GM12878 (cell line): ENCODE data around the gene UBE2C. TPM values are rescaled to one million over a fixed set of nuclear protein-coding genes. Genes with fewer than 3 reads are reported as not detected.

ENCODE experiments used
- BCL3 ChIP-seq: IDR thresholded peaks from 2 replicates; pipeline ENCODE4 v1.6.1; 2011; ENCODE audit warnings: borderline replicate concordance, low read depth, mild to moderate bottlenecking, moderate library complexity, low read length; ENCODE audit not compliant: insufficient read depth, poor library complexity, severe bottlenecking
- BRCA1 ChIP-seq: IDR thresholded peaks from 2 replicates; pipeline ENCODE4 v1.6.1; 2011; ENCODE audit warnings: low read depth, low read length, improper control_type of control experiment
- CBFB ChIP-seq: IDR thresholded peaks from 2 replicates; pipeline ENCODE4 v1.6.1; 2016; ENCODE audit warnings: antibody characterized with exemption, low read depth
- CHD1 ChIP-seq: IDR thresholded peaks from 2 replicates; pipeline ENCODE4 v1.6.1; 2012; ENCODE audit warnings: low read depth, low read length, improper control_type of control experiment
- EP300 ChIP-seq, 2 experiments: fragments of 150-350 bp in 1 of 2; IDR thresholded peaks; 2 replicates each; pipeline ENCODE4 v1.6.1; 2011 to 2012; ENCODE audit warnings: low read depth in 2 of 2, low read length in 2 of 2, borderline replicate concordance in 1 of 2, improper control_type of control experiment in 1 of 2, inconsistent platforms in 1 of 2; ENCODE audit not compliant: control insufficient read depth in 1 of 2
- ETV6 ChIP-seq, 2 experiments: fragments of 450-650 bp in 1 of 2; IDR thresholded peaks in 1 of 2; conservative IDR thresholded peaks in 1 of 2; 2 replicates each; pipeline ENCODE4 v1.6.1; 2014; ENCODE audit warnings: antibody characterized with exemption in 1 of 2, borderline replicate concordance in 1 of 2, low read depth in 1 of 2, mild to moderate bottlenecking in 1 of 2, moderate library complexity in 1 of 2
- FOXK2 ChIP-seq: fragments of 450-650 bp; IDR thresholded peaks from 2 replicates; pipeline ENCODE4 v1.6.1; 2017; ENCODE audit warnings: mild to moderate bottlenecking, moderate library complexity
- HCFC1 ChIP-seq: fragments of 150-350 bp; IDR thresholded peaks from 2 replicates; pipeline ENCODE4 v1.6.1; 2014; ENCODE audit warnings: low read length
- HDAC6 ChIP-seq: fragments of 200-600 bp; sonication (generic); IDR thresholded peaks from one replicate; pipeline ENCODE4 v1.8.0; 2017; ENCODE audit warnings: antibody characterized with exemption; ENCODE audit not compliant: unreplicated experiment
- KDM1A ChIP-seq: fragments of 200-600 bp; sonication (generic); IDR thresholded peaks from 2 replicates; pipeline ENCODE4 v1.6.1; 2016; ENCODE audit warnings: borderline replicate concordance
- LARP7 ChIP-seq: fragments of 450-650 bp; IDR thresholded peaks from 2 replicates; pipeline ENCODE4 v1.6.1; 2017; ENCODE audit warnings: mild to moderate bottlenecking
- MEF2B ChIP-seq: fragments of 450-650 bp; IDR thresholded peaks from 2 replicates; pipeline ENCODE4 v1.6.1; 2018; ENCODE audit warnings: mild to moderate bottlenecking, moderate library complexity; ENCODE audit not compliant: partially characterized antibody, poor library complexity, severe bottlenecking
- MYB ChIP-seq: fragments of 150-350 bp; IDR thresholded peaks from 2 replicates; pipeline ENCODE4 v1.6.1; 2014; ENCODE audit warnings: mild to moderate bottlenecking, low read depth, low read length, borderline replicate concordance
- NFIC ChIP-seq: IDR thresholded peaks from 2 replicates; pipeline ENCODE4 v1.6.1; 2012; ENCODE audit warnings: low read depth, mild to moderate bottlenecking, inconsistent platforms, low read length, moderate library complexity
- NR2F1 ChIP-seq: fragments of 450-650 bp; conservative IDR thresholded peaks from 2 replicates; pipeline ENCODE4 v1.6.1; 2017; ENCODE audit warnings: mild to moderate bottlenecking
- PML ChIP-seq: IDR thresholded peaks from 2 replicates; pipeline ENCODE4 v1.6.1; 2012; ENCODE audit warnings: low read length, inconsistent platforms
- POU2F2 ChIP-seq: IDR thresholded peaks from 3 replicates; pipeline ENCODE4 v1.6.1; 2011; ENCODE audit warnings: low read depth, mild to moderate bottlenecking, low read length, borderline replicate concordance
- RB1 ChIP-seq: fragments of 450-650 bp; formaldehyde crosslinking; IDR thresholded peaks from 2 replicates; pipeline ENCODE4 v1.6.1; 2017; ENCODE audit warnings: mild to moderate bottlenecking, borderline replicate concordance
- RFX5 ChIP-seq: IDR thresholded peaks from 2 replicates; pipeline ENCODE4 v1.6.1; 2011; ENCODE audit warnings: low read depth, low read length, improper control_type of control experiment
- SIN3A ChIP-seq: IDR thresholded peaks from 2 replicates; pipeline ENCODE4 v1.6.1; 2012; ENCODE audit warnings: low read depth, low read length, improper control_type of control experiment
- SMAD1 ChIP-seq: fragments of 450-650 bp; IDR thresholded peaks from 2 replicates; pipeline ENCODE4 v1.6.1; 2018; ENCODE audit warnings: mild to moderate bottlenecking, low read depth; ENCODE audit not compliant: partially characterized antibody
- SMC3 ChIP-seq: IDR thresholded peaks from 2 replicates; pipeline ENCODE4 v1.6.1; 2011; ENCODE audit warnings: low read length, improper control_type of control experiment, borderline replicate concordance
- SP1 ChIP-seq: IDR thresholded peaks from one replicate; pipeline ENCODE4 v1.6.1; 2011; ENCODE audit warnings: low read depth, low read length
- SREBF2 ChIP-seq: IDR thresholded peaks from 2 replicates; pipeline ENCODE4 v1.6.1; 2012; ENCODE audit warnings: mild to moderate bottlenecking, low read length
- STAT3 ChIP-seq: IDR thresholded peaks from 2 replicates; pipeline ENCODE4 v1.6.1; 2011; ENCODE audit warnings: low read depth, low read length, improper control_type of control experiment
- TARDBP ChIP-seq: IDR thresholded peaks from 2 replicates; pipeline ENCODE4 v1.6.1; 2016; ENCODE audit warnings: borderline replicate concordance
- ZBTB4 ChIP-seq: fragments of 450-650 bp; formaldehyde crosslinking; IDR thresholded peaks from 2 replicates; pipeline ENCODE4 v1.4.0; 2022; ENCODE audit warnings: mild to moderate bottlenecking, moderate library complexity
- ZZZ3 ChIP-seq: IDR thresholded peaks from 2 replicates; pipeline ENCODE4 v1.6.1; 2011; ENCODE audit warnings: low read depth; ENCODE audit not compliant: control insufficient read depth, insufficient read length
- polyA plus RNA-seq, 11 experiments: library from polyadenylated mRNA; depleted of rRNA in 4 of 11; unstranded in 6 of 11; stranded (reverse) in 5 of 11; fragments of >200 nt; fragmentation: Nextera tagmentation in 4 of 11; fragmentation: Illumina TruSeq in 1 of 11; extraction: Ambion mirVana in 4 of 11; extraction: Trizol in 1 of 11; gene quantifications; 1 replicate in 1 of 11; 2 replicates in 10 of 11; pipeline versions ENCODE4 v1.2.1 to v1.2.3, GENCODE V29; 2011 to 2016; ENCODE audit warnings: inconsistent platforms in 2 of 11, missing spikeins in 2 of 11, low read depth in 1 of 11
- total RNA-seq, 4 experiments: library from RNA; depleted of rRNA in 3 of 4; stranded (reverse); fragments of >200 nt in 3 of 4; fragmentation: Illumina TruSeq in 1 of 4; extraction: Trizol in 1 of 4; gene quantifications; 2 replicates each; pipeline versions ENCODE4 v1.2.1 to v1.2.3, GENCODE V29; 2013 to 2021

Gene UBE2C
- total and polyA plus RNA-seq, 10 of the 15 experiments (the other 5 are each of a cell fraction or from before 2014, with no cell fraction given) = 86.2 to 412 (median 176) TPM

GRCh38 chr20:45857114-45857881, 44.9 kb downstream of the UBE2C start, which contains the start of the genes ACOT8 and ZSWIM3 (continued):
- TF ChIP-seq NFIC = no peak
- TF ChIP-seq ZBTB4 (CRISPR knock-in tag) = no peak
- TF ChIP-seq RB1 = peak; percentile 11; the same call in 1 of the 2 replicates
- no peak for TF ChIP-seq STAT3
- no peak for TF ChIP-seq HDAC6
- TF ChIP-seq KDM1A = no peak
- TF ChIP-seq SP1 = peak; percentile 100
- peak; percentile 70 for TF ChIP-seq POU2F2
- no peak for TF ChIP-seq ETV6 (conservative IDR thresholded peaks at IDR 0.05 in 1 of 2, IDR thresholded peaks at IDR 0.05 in 1 of 2; ENCODE audit: borderline replicate concordance in 1 of 2, low read depth in 1 of 2)
- TF ChIP-seq CHD1 = no peak
- TF ChIP-seq ZZZ3 = no peak
- no peak; a peak in 1 of 4 replicates for TF ChIP-seq EP300 (IDR thresholded peaks at IDR 0.05; ENCODE audit: borderline replicate concordance in 1 of 2, control insufficient read depth in 1 of 2, low read depth in 2 of 2, low read length in 2 of 2)
- peak; percentile 68 for TF ChIP-seq LARP7
- no peak for TF ChIP-seq BRCA1
- TF ChIP-seq TARDBP = no peak
- peak; percentile 39; the same call in 1 of the 2 replicates for TF ChIP-seq CBFB
- peak; percentile 87; the same call in 1 of the 2 replicates for TF ChIP-seq PML
- TF ChIP-seq SIN3A = peak; percentile 86
- no peak for TF ChIP-seq BCL3
- TF ChIP-seq SMAD1 = peak; percentile 67
- peak; percentile 58 for TF ChIP-seq FOXK2
- TF ChIP-seq NR2F1 = peak; percentile 100
- no peak for TF ChIP-seq MEF2B
- TF ChIP-seq SREBF2 = no peak
- TF ChIP-seq SMC3 = no peak
- TF ChIP-seq RFX5 = no peak
- TF ChIP-seq HCFC1 = no peak; the same call in 1 of the 2 replicates
- TF ChIP-seq MYB = no peak
